Measurements from ENCODE around the gene CLEC4M.

Gene CLEC4M

GRCh38 chr19:7795555-7796161, 32.6 kb downstream of the CLEC4M start:
- Histone ChIP-seq H3K36me3 (ENCODE audit: insufficient read depth) (no peaks in the 10 kb centered on the region), H3K4me3 (IDR thresholded peaks at IDR 0.05; ENCODE audit: insufficient read depth, low read depth, low read length) (no peak overlapping the region), H3K4me1 (ENCODE audit: low read depth, poor library complexity, severe bottlenecking) (no peaks in the 10 kb centered on the region), H3K27ac (no peak overlapping the region), H3K4me2 (no peak overlapping the region), H3K79me2 (ENCODE audit: insufficient read depth, low read depth) (no peaks in the 10 kb centered on the region), H4K20me1 (ENCODE audit: insufficient read depth) (no peaks in the 10 kb centered on the region), H2AFZ (ENCODE audit: low read depth) (no peak overlapping the region), H3K9ac (no peak overlapping the region), H3K27me3 (ENCODE audit: insufficient read depth, low read depth) (peaks cover 68% of the 10 kb centered on the region)
- TF ChIP-seq, protein P1, sequence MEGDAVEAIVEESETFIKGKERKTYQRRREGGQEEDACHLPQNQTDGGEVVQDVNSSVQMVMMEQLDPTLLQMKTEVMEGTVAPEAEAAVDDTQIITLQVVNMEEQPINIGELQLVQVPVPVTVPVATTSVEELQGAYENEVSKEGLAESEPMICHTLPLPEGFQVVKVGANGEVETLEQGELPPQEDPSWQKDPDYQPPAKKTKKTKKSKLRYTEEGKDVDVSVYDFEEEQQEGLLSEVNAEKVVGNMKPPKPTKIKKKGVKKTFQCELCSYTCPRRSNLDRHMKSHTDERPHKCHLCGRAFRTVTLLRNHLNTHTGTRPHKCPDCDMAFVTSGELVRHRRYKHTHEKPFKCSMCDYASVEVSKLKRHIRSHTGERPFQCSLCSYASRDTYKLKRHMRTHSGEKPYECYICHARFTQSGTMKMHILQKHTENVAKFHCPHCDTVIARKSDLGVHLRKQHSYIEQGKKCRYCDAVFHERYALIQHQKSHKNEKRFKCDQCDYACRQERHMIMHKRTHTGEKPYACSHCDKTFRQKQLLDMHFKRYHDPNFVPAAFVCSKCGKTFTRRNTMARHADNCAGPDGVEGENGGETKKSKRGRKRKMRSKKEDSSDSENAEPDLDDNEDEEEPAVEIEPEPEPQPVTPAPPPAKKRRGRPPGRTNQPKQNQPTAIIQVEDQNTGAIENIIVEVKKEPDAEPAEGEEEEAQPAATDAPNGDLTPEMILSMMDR (conservative IDR thresholded peaks at IDR 0.05; ENCODE audit: low read depth, low read length), result no peak

GRCh38 chr19:7799640-7800355, 36.8 kb downstream of the CLEC4M start:
- no peak overlapping the region for H3K4me3 ChIP-seq (IDR thresholded peaks at IDR 0.05; ENCODE audit: insufficient read depth, low read depth, low read length)
- H4K20me1 ChIP-seq (ENCODE audit: insufficient read depth), result no peaks in the 10 kb centered on the region
- TF ChIP-seq, protein P1 (conservative IDR thresholded peaks at IDR 0.05; ENCODE audit: low read depth, low read length), result peak; percentile 71
- H3K4me1 ChIP-seq (ENCODE audit: low read depth, poor library complexity, severe bottlenecking), result no peaks in the 10 kb centered on the region
- peaks cover 79% of the 10 kb centered on the region for H3K27me3 ChIP-seq (ENCODE audit: insufficient read depth, low read depth)
- no peaks in the 10 kb centered on the region for H3K36me3 ChIP-seq (ENCODE audit: insufficient read depth)
- no peak overlapping the region for H3K27ac ChIP-seq
- no peak overlapping the region for H2AFZ ChIP-seq (ENCODE audit: low read depth)
- no peak overlapping the region for H3K9ac ChIP-seq
- H3K4me2 ChIP-seq, result 0 out of 2 replicates have a peak overlapping the region, but pooled peaks have one; percentile 5
- no peaks in the 10 kb centered on the region for H3K79me2 ChIP-seq (ENCODE audit: insufficient read depth, low read depth)

DNA sequence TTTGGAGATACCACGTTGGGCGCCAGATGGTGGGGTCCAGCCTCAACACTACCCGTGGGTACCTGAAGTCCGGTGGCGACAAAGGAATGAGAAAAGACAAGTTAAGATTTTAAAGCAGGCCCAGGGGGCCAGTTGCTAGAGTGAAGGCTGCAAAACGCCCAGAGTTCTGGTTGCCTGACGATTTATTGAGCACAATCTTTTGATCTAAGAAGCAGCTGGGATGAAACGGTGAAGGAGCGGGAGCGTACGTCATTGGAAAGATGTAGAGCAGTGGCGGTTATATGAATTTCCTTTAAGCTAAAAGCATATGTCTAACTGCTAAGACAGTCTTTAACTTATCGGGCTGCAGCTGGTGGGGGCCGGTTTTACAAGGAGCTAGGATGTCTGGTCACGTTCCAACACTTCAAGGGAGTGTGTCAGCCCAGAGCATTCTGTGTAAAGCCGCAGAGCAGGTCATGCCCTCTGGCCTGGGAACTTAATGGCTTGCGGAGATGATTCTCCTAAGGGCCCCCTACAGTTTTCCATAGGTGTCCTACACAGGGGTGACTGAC, 38.1 kb downstream of the CLEC4M start:
- H3K4me3 ChIP-seq (IDR thresholded peaks at IDR 0.05; ENCODE audit: insufficient read depth, low read depth, low read length), result no peak overlapping the region
- H3K4me1 ChIP-seq (ENCODE audit: low read depth, poor library complexity, severe bottlenecking), result no peaks in the 10 kb centered on the region
- H3K27me3 ChIP-seq (ENCODE audit: insufficient read depth, low read depth), result peaks cover 73% of the 10 kb centered on the region
- H3K27ac ChIP-seq, result no peak overlapping the region
- H3K36me3 ChIP-seq (ENCODE audit: insufficient read depth), result no peaks in the 10 kb centered on the region
- TF ChIP-seq, protein P1 (conservative IDR thresholded peaks at IDR 0.05; ENCODE audit: low read depth, low read length), result no peak
- H3K79me2 ChIP-seq (ENCODE audit: insufficient read depth, low read depth), result no peaks in the 10 kb centered on the region
- H3K4me2 ChIP-seq, result no peak overlapping the region
- no peak overlapping the region for H2AFZ ChIP-seq (ENCODE audit: low read depth)
- H3K9ac ChIP-seq, result no peak overlapping the region
- no peaks in the 10 kb centered on the region for H4K20me1 ChIP-seq (ENCODE audit: insufficient read depth)

DNA sequence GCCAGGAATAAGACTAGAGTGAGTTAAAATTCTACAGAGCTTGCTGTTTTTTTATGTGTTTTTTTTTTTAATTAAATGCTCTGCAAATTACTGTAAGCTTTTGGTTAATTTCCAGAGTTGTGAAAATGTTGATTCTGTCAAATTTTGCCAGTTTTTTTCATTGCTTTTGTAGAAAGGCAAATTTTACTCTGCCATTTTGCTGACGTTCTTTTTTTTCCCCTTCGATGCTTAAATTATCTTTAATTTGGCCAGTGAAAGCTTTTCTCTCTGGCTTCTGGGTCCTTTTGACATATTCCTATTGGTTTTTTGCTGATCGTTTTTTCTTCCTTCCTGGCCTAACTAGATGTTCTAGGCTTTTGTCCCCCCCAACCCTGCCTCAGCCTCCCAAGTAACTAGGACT, 43.2 kb downstream of the CLEC4M start:
- no peak overlapping the region for H2AFZ ChIP-seq (ENCODE audit: low read depth)
- H3K4me2 ChIP-seq, result no peak overlapping the region
- no peak overlapping the region for H3K4me3 ChIP-seq (IDR thresholded peaks at IDR 0.05; ENCODE audit: insufficient read depth, low read depth, low read length)
- no peaks in the 10 kb centered on the region for H3K36me3 ChIP-seq (ENCODE audit: insufficient read depth)
- no peak overlapping the region for H3K27ac ChIP-seq
- H4K20me1 ChIP-seq (ENCODE audit: insufficient read depth), result no peaks in the 10 kb centered on the region
- TF ChIP-seq, protein P1 (conservative IDR thresholded peaks at IDR 0.05; ENCODE audit: low read depth, low read length), result no peak
- peaks cover 17% of the 10 kb centered on the region for H3K4me1 ChIP-seq (ENCODE audit: low read depth, poor library complexity, severe bottlenecking)
- no peaks in the 10 kb centered on the region for H3K79me2 ChIP-seq (ENCODE audit: insufficient read depth, low read depth)
- H3K27me3 ChIP-seq (ENCODE audit: insufficient read depth, low read depth), result peaks cover 35% of the 10 kb centered on the region; the same call in 1 of the 2 replicates
- no peak overlapping the region for H3K9ac ChIP-seq

All from KMS-11 (cell line).